ENCODE measurements around the gene RGS1.

The RGS1 gene

DNA sequence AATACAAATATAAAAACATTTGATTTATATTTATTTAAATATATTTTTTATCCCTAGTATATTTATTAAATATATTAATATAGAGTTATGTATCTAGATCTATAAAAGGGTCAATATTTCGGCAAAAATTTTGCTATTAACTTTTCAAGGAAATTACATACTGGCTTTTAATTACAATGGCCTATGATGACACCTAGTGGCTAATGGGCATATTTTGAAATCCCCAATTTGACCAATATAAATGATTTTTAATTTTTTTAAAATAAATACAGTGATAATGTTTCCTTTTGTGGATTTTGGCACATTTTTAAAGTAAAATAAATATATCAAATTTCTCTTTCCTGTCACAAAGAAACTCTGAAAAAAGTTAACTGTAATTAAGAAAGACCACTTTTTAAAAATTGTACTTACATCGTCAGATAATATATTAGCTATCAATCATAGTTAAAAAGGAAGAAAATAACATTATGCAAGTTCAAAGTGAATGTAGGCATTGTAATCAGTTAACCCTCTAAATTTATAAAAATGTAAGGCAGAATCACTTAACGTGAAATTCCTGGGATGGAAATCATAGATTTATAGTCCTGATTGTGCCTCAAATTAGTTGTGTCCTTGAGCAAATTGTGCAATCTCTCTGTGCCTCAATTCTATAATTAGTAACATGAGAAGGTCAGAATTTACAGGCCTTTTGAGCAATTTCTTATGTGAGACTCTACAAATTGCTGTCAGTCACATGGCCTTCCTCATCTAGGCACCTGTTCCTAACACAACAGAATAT lies 34.7 kb downstream of the RGS1 start:
- no peak for DNase-seq (ENCODE audit: low read depth in 1 of 2, low spot score in 1 of 2)

DNA sequence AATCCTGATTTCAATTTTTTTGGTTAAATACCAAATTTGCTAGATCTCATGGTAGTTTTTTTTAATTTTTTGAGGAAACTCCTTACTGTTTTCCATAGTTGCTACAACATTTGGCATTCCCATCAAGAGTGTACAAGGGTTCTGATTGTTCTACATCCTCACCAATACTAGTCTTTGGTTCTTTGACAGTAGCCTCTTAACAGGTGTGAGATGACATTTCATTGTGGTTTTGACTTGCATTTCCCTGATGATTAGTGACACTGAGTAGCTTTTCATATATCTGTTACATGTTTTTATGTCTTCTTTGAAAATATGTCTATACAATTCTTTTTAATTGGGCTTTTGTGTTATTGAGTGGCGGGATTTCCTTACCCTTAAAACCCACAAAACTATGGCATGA lies 39.5 kb downstream of the RGS1 start:
- no peak for DNase-seq (ENCODE audit: low read depth in 1 of 2, low spot score in 1 of 2)

DNA sequence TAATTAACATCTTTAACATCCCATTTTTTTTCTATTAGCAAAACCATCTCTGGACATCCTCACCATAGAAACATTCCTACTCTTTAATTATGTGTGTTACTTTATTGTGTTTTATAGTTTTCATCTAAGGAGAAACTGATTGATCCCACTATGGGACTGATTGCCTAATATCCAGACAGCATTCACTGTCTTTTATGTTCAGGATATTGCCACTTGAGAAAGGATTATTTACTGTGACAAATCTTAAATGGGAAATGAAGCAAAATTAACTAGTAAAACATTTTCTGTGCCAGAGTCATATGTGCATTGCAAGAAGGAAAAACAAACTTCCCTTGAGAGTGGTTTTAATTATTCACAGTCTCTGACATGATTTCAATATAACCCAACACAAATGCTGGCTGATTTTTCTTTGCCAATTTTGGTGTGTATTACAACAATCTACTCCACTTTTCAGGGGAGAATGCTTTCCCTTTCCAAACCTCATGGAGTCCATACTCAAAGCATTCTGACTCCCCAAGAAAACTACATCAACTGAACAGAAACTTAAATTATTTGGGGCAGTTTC lies 44.6 kb downstream of the RGS1 start:
- DNase-seq (ENCODE audit: low read depth in 1 of 2, low spot score in 1 of 2): no peak

DNA sequence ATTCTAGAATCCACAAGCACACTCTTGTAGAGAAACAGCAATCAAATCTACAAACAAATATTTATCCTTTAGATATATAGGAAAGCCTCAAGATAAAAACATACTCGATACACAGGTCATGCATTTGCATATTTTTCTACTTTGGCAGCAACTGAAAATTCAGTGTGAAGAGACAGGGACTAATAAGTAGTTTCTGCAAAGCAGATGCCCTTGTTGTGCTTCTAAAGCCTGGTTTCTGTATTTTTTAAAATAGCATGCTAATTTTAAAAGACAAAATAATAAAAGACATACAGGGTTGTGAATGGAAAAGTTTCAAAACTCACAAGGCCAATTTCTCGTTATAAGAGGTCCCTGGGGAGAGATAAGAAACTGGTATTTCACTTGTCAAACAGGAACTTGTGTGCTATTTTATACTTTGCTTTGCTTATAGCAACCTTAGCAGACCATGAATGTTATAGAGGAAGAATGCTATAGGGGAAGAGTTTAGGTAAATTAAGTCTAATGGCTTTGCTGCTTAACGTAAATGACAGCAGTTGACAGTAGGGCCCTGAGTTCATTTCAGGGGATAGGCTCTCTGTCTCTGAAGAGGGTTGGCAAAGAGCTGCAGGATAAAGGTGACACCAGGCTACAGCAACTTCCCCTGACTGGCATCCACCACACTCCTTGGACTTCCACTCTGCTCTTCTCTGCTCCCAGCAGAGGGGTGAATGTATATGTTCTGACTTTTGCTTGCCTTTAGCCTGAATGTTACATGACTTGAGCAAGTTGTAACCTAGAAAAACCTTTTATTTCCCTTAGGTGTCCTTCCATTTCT lies 51.0 kb downstream of the RGS1 start:
- DNase-seq (ENCODE audit: low read depth in 1 of 2, low spot score in 1 of 2): no peak

DNA sequence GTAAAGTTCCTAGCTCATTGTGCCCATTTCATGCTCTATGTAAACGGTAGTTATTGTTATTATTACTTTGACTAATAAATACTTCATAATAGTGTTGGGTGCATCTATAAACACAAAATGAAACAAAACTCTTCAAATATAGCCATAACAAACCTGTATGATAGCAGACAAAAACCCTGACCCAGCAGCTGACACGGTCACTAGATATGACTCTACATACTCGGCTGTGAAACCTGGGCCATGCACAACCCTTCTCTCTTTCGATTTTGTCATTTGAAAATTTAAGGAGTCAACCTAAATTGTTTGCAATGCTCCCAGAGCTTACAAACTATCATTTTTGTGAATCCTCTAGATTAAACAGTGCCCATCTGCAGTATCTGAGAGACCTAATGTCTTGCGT lies 52.3 kb downstream of the RGS1 start:
- DNase-seq (ENCODE audit: low read depth in 1 of 2, low spot score in 1 of 2): no peak

DNA sequence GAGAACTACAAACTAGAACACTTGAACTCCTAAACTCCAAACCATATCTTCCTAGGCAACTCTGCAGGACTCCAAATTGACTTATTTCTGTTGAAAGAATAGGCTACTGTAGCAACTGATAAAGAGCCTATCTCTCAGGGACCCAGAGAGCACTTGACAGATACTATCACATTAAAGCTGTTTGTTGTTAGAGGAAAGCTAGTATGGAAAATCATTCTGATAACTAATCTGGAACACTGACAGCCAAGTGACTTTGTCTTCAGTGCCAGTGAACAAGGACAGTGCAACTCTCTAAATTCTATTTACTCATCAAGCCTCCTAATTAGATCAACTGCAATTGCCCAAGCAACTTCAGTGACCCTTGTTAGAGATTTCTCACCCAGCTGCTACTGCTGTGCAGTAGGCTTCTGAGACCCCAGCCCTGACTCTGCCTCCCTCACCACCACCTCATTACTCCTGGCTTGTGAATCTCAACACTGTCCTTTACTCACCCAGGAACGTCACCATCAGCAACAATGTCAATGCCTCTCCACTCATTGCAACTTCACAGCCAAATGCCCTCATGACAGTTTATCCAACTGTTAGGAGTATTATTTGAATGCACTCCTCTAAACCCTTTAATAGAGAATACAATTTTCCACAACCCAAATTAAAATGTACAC lies 53.0 kb downstream of the RGS1 start:
- no peak for DNase-seq (ENCODE audit: low read depth in 1 of 2, low spot score in 1 of 2)

DNA sequence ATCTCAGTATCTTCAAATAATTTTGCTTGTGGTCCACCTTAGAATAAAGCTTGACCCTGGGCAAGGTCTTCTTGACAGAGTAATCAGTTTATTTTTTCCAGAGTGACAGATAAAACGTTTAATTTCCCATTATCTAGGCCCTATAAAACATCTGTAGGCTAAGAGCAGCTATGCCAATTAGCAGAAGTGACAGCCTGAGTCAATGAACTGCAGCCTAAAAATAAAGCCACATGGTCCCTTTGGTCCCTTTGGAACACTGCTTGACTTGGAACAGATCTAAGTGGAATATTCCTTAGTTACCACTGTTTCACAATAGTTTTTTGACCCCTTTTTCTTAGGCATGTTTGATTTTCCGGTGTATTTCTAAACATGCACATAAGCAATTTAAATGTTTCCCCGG lies 54.0 kb downstream of the RGS1 start:
- DNase-seq (ENCODE audit: low read depth in 1 of 2, low spot score in 1 of 2): no peak
